Fibroblast of lung (primary cell): ENCODE measurements around the gene GATAD1.
"Not testable (repeated sequence)": the region's sequence is repeated elsewhere in the genome, so short reads cannot be mapped to it uniquely, and the experiment has no call there.

Source experiments
- CTCF ChIP-seq, 2 donors: IDR thresholded peaks in 1 of 2; conservative IDR thresholded peaks in 1 of 2; 1 replicate in 1 of 2; 2 replicates in 1 of 2; pipeline ENCODE4 v1.5.1; 2011 to 2012; ENCODE audit warnings: low read length in 2 of 2, control low read depth in 1 of 2, inconsistent platforms in 1 of 2, low read depth in 1 of 2, mild to moderate bottlenecking in 1 of 2
- EZH2 ChIP-seq: IDR thresholded peaks from 2 replicates; pipeline ENCODE4 v1.5.1; 2012; ENCODE audit warnings: low read length, control low read depth, mild to moderate bottlenecking; ENCODE audit errors: missing control alignments

GRCh38 chr7:92483624-92484023 is 36.3 kb downstream of the GATAD1 start:
- TF ChIP-seq CTCF (conservative IDR thresholded peaks at IDR 0.05 in 1 of 2, IDR thresholded peaks at IDR 0.05 in 1 of 2; ENCODE audit: low read depth in 1 of 2, low read length in 2 of 2); EZH2: not testable (repeated sequence)
